GM12892 (cell line): ENCODE measurements around the gene ARFGAP1.

Experiments used
- POLR2A ChIP-seq: IDR thresholded peaks from 2 replicates; pipeline ENCODE4 v1.6.1; 2011; ENCODE audit warnings: low read depth, low read length, control low read depth
- POLR2AphosphoS5 ChIP-seq: IDR thresholded peaks from 2 replicates; pipeline ENCODE4 v1.6.1; 2011; ENCODE audit warnings: low read depth, low read length, control low read depth

DNA sequence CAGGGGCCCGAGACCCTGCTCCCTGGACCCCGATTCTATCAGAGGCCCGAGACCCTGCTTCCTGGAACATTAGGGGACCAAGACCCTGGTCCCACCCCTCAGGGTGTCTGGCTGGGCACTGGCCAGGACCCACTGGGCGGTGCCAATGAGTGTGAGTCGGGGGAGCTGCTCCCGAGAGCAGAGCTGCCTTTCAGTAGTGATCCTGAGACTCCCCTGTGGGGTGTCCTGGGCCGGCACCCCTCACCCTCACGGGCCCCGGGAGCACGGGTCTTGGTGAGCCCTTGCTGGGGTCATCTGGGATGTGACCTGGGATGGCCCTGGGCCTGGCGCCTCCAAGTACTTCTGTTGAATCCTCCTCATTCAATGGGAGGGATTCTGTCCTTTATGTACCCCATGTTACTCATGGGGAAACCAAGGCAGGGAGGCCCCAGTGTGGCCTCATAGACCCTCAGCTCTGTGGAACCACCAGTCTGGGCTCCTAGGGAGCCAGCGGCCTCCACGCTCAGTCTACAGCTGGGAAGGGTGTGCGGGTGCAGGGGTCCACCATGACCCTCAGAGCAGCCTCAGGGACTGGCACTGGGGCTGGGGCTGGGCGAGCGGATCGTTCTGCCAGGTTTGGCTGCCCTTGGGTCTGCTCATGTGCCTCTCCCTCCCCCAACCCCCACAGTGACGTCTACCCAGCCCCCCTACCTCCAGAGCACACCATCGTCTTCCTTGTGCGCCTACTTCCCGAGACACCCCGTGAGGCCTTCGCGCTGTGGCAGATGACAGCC lies 46.0 kb downstream of the ARFGAP1 start:
- no peak for TF ChIP-seq POLR2AphosphoS5
- no peak for TF ChIP-seq POLR2A
